Activated T-helper 2 cell treated with anti-CD3 and anti-CD28 coated beads, Interferon-gamma antibody, Interleukin-2, Interleukin-4, amounts not matched to agents 10 μg/mL and 5 μg/mL and 100 μg/mL, durations not matched to agents 14 hours and 24 hours and 36 hours (primary cell): Measurements from ENCODE around the gene BEND3. TPM values are rescaled to one million over a fixed set of nuclear protein-coding genes. Genes with fewer than 3 reads are reported as not detected.
A peak's percentile ranks its signal among the peaks of the same experiment; 100 is the strongest.
"Not testable (repeated sequence)": the region's sequence is repeated elsewhere in the genome, so short reads cannot be mapped to it uniquely, and the experiment has no call there.

Experiments
- DNase-seq: peaks from one replicate; pipeline ENCODE4 v3.0.0; 2021; ENCODE audit warnings: low spot score
- H3K27ac Mint-ChIP-seq: one replicate; pipeline ENCODE4 v1.8.0; 2021; ENCODE audit warnings: mixed read lengths
- H3K27me3 Mint-ChIP-seq: one replicate; pipeline ENCODE4 v1.8.0; 2021; ENCODE audit warnings: low read depth, mixed read lengths
- H3K36me3 Mint-ChIP-seq: one replicate; pipeline ENCODE4 v1.8.0; 2021; ENCODE audit warnings: low read depth, mixed read lengths
- H3K4me1 Mint-ChIP-seq: one replicate; pipeline ENCODE4 v1.8.0; 2021; ENCODE audit warnings: low read depth, mixed read lengths
- H3K4me3 Mint-ChIP-seq: one replicate; pipeline ENCODE4 v1.8.0; 2021; ENCODE audit warnings: low read depth, mild to moderate bottlenecking, moderate library complexity, mixed read lengths
- H3K9me3 Mint-ChIP-seq: one replicate; pipeline ENCODE4 v1.8.0; 2021; ENCODE audit warnings: mixed read lengths
- intact Hi-C: fragments of 100-400 bp; cut with micrococcal nuclease; formaldehyde crosslinking; loops from one replicate; pipeline ENCODE4 v1.15.1; 2023
- total RNA-seq: library from RNA; stranded (reverse); gene quantifications from 2 replicates; pipeline ENCODE4 v1.2.3, GENCODE V29; 2022

BEND3 gene
- total RNA-seq, 1 donor from 2014 or later: 15.2 TPM

DNA sequence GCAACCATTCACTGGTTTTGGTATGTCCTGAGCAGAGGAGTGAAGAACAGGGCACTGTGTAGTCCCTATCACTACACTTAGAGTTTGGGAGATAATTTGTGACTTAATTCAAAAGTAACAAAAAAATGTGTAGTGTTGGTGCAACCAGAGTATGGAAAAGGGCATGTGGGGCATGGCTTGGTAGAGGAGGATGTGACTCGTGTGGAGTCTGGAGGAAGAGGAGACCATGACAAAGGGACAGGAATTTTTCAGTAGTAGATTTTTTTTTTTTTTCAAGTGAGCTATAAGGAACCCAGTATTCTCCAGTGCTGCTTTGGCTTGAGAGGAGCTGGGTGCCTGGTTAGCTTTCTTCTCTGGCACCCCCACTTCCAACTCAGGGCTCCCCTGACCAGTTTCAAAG lies 82.2 kb downstream of the BEND3 start:
- H3K27me3 Mint-ChIP-seq: no peaks in the 10 kb centered on the region
- no peak overlapping the region for H3K4me3 Mint-ChIP-seq
- H3K36me3 Mint-ChIP-seq: peaks cover 46% of the 10 kb centered on the region
- intact Hi-C loops: loop anchor here (5.0 kb wide), 1 partner anchor 49 kb away; no protein-coding TSS in a partner anchor
- no peak for DNase-seq
- peak overlapping the region; percentile 81 for H3K27ac Mint-ChIP-seq
- H3K9me3 Mint-ChIP-seq: no peaks in the 10 kb centered on the region
- peaks cover 32% of the 10 kb centered on the region for H3K4me1 Mint-ChIP-seq

GRCh38 chr6:107032051-107032450 lies 83.3 kb downstream of the BEND3 start:
- Mint-ChIP-seq H3K36me3 (peaks cover 46% of the 10 kb centered on the region), H3K27me3 (no peaks in the 10 kb centered on the region), H3K4me1 (peaks cover 32% of the 10 kb centered on the region), H3K27ac (peak overlapping the region; percentile 80), H3K4me3 (no peak overlapping the region), H3K9me3 (no peaks in the 10 kb centered on the region)
- intact Hi-C loops: loop anchor here (5.0 kb wide), 1 partner anchor 50 kb away; no protein-coding TSS in a partner anchor
- no peak for DNase-seq

GRCh38 chr6:107030151-107030550 lies 85.2 kb downstream of the BEND3 start:
- H3K27ac Mint-ChIP-seq: peak overlapping the region; percentile 6

DNA sequence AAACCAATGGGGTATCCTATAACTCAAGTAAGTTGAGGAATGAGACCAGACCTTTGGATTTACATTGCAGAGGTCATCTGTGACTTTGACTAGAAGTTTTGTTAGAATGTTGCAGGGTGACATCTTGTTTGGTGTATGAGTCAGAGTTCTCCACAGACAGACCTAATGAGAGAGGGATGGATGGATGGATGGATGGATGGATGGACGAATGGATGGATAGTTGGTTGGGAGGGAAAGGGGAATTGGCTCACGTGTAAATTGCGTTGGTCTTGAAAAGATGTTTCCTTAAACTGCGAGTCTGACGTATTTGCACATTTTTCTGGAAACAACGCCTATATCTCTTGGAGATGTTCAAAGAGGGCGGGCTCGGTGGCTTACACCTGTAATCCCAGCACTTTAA lies 88.3 kb downstream of the BEND3 start:
- Mint-ChIP-seq H3K4me1 (peaks cover 25% of the 10 kb centered on the region), H3K9me3 (no peaks in the 10 kb centered on the region), H3K27ac (no peak overlapping the region), H3K36me3 (peaks cover 23% of the 10 kb centered on the region), H3K4me3 (peak overlapping the region; percentile 38), H3K27me3 (no peaks in the 10 kb centered on the region)
- intact Hi-C loops: no loop called here
- DNase-seq: no peak

More at GRCh38 chr6:107030151-107030550, 85.2 kb downstream of the BEND3 start:
- no peak for DNase-seq
- Mint-ChIP-seq H3K27me3 (no peaks in the 10 kb centered on the region), H3K36me3 (peaks cover 42% of the 10 kb centered on the region), H3K4me1 (peaks cover 32% of the 10 kb centered on the region), H3K4me3 (peak overlapping the region; percentile 98), H3K9me3 (no peaks in the 10 kb centered on the region)
- intact Hi-C loops: loop anchor here (5.0 kb wide), 1 partner anchor 52 kb away; no protein-coding TSS in a partner anchor

GRCh38 chr6:107021446-107022185 lies 93.7 kb downstream of the BEND3 start:
- Mint-ChIP-seq H3K27ac (no peak overlapping the region), H3K36me3 (no peaks in the 10 kb centered on the region), H3K9me3 (no peaks in the 10 kb centered on the region), H3K27me3 (peaks cover 2% of the 10 kb centered on the region), H3K4me1 (peaks cover 5% of the 10 kb centered on the region), H3K4me3 (no peak overlapping the region)
- DNase-seq: no peak
- intact Hi-C loops: no loop called here

DNA sequence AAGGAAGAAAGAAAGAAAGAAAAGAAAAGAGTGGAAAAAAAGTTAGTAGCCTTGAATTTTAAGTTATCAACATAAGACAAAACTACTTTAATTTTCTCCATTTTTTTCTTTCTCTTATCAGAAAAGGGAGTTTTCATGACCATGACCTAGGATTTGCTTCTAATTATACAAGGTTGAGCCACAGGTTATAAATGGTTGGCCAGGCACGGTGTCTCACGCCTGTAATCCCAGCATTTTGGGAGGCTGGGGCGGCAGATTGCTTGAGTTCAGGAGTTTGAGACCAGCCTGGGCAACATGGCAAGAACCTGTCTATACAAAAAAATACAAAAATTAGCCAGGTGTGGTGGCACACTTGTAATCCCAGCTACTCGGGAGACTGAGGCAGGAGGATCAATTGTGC lies 95.1 kb downstream of the BEND3 start:
- DNase-seq: no peak
- no peak overlapping the region for H3K4me3 Mint-ChIP-seq
- intact Hi-C loops: no loop called here
- H3K27ac Mint-ChIP-seq: no peak overlapping the region
- no peaks in the 10 kb centered on the region for H3K36me3 Mint-ChIP-seq
- H3K27me3 Mint-ChIP-seq: peaks cover 2% of the 10 kb centered on the region
- H3K9me3 Mint-ChIP-seq: no peaks in the 10 kb centered on the region
- H3K4me1 Mint-ChIP-seq: peaks cover 5% of the 10 kb centered on the region

DNA sequence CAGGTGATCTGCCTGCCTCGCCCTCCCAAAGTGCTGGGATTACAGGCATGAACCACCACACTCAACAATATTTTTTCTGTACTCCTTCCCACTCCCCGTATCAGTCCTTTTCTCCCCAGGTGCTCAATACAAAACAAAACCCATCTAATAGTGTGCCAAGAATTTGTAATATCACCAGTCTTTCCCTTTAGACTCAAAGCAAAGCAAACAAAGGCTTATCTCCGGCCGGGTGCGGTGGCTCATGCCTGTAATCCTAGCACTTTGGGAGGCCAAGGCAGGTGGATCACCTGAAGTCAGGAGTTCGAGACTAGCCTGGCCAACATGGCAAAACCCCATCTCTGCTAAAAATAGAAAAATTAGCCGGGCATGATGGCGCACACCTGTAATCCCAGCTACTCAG lies 95.7 kb downstream of the BEND3 start:
- H3K36me3 Mint-ChIP-seq, H3K27ac Mint-ChIP-seq, H3K4me3 Mint-ChIP-seq, H3K4me1 Mint-ChIP-seq, H3K9me3 Mint-ChIP-seq, H3K27me3 Mint-ChIP-seq, intact Hi-C loops, DNase-seq: not testable (repeated sequence)

DNA sequence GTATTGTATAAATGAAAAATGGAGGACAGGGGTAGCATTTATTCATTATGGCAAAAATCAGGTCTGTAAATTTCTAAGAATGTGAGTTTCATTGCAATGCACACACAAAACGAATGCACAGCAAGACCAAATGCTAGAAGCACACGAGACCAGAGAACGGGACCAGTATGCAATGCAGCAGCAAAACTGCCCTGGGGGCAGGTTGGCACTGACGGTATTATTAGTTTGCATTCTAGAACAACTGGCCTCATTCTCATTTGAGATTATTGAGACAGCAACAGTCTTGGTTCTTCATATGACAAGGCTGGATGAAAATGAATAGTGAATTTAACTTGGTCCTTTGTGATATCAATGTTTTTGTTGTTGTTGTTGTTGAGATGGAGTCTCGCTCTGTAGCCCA lies 96.3 kb downstream of the BEND3 start:
- no peak for DNase-seq
- Mint-ChIP-seq H3K4me1 (peaks cover 5% of the 10 kb centered on the region), H3K36me3 (no peaks in the 10 kb centered on the region), H3K27me3 (peaks cover 3% of the 10 kb centered on the region), H3K4me3 (no peak overlapping the region), H3K9me3 (no peaks in the 10 kb centered on the region), H3K27ac (no peak overlapping the region)
- intact Hi-C loops: no loop called here

Other genes starting within 250 kb of the BEND3 start
- 1.5 and 2.0 TPM in 2 replicates for gene CD24, start 140.8 kb downstream of the BEND3 start, total RNA-seq
- gene MTRES1, start 87.3 kb downstream of the BEND3 start, total RNA-seq: 25.0 and 25.6 TPM in 2 replicates